ENCODE data around the gene CAP1. TPM values are rescaled to one million over a fixed set of nuclear protein-coding genes. Genes with fewer than 3 reads are reported as not detected.

The CAP1 gene
- total RNA-seq, 1 experiment from 2014 or later, result 229 TPM

DNA sequence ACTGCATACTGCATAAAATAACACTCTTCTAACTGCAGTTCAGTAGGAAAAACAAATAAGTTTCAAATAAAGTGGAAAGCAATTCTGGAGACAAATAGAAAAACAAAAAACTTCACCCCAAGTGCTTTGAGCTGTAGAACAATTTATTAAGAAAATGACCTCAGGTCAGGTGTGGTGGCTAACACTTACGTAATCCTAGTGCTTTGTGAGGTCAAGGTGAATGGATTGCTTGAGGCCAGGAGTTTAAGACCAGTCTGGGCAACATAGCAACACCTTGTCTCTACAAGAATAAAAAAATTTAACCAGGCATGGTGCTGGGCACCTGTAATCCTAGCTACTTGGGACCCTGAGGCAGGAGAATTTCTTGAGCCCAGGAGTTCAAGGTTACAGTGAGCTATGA, 61.5 kb downstream of the CAP1 start:
- no peak overlapping the region for H3K9ac ChIP-seq (ENCODE audit: low read length)
- H3K4me1 ChIP-seq (ENCODE audit: low read length), result peaks cover 7% of the 10 kb centered on the region
- H2AFZ ChIP-seq (ENCODE audit: low read length), result peak overlapping the region; percentile 43; the same call in 1 of the 2 replicates
- no peaks in the 10 kb centered on the region for H3K79me2 ChIP-seq (ENCODE audit: low read length)
- no peak overlapping the region for H3K4me3 ChIP-seq (ENCODE audit: low read length)
- H3K9me3 ChIP-seq (ENCODE audit: low read length), result peaks cover 4% of the 10 kb centered on the region; the same call in 1 of the 2 replicates
- H4K20me1 ChIP-seq (ENCODE audit: insufficient read depth, low read depth, low read length), result no peaks in the 10 kb centered on the region
- no peak for DNase-seq
- H3K4me2 ChIP-seq (ENCODE audit: low read depth, low read length, poor library complexity, severe bottlenecking), result no peak overlapping the region
- no peaks in the 10 kb centered on the region for H3K36me3 ChIP-seq (ENCODE audit: insufficient read depth, low read length)
- H3K27ac ChIP-seq (ENCODE audit: low read length), result no peak overlapping the region
- peaks cover 4% of the 10 kb centered on the region; the same call in 1 of the 2 replicates for H3K27me3 ChIP-seq (ENCODE audit: low read length)
- no peaks in the 10 kb centered on the region for H3K9me2 ChIP-seq (replicated peaks; ENCODE audit: insufficient read depth, low read length)

DNA sequence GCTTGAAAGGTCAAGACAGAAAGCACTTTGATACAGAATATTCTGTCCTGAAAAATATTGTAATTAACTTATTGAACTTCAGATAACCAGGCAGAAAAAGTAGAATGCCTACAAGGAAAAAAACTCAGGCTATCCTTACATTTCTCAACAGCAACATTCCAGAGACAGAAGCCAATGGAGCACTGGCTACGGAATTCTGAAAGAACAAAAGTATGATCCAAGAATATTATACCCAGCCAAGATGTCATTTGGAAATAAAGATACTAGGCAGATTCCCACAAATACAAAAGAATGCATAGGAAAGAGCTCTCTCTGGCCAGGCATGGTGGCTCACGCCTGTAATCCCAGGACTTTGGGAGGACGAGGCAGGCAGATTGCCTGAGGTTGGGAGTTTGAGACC, 62.4 kb downstream of the CAP1 start:
- Histone ChIP-seq H3K27ac (ENCODE audit: low read length) (no peak overlapping the region), H2AFZ (ENCODE audit: low read length) (no peak overlapping the region), H3K4me1 (ENCODE audit: low read length) (peaks cover under 1% of the 10 kb centered on the region; the same call in 1 of the 2 replicates), H3K36me3 (ENCODE audit: insufficient read depth, low read length) (no peaks in the 10 kb centered on the region), H4K20me1 (ENCODE audit: insufficient read depth, low read depth, low read length) (no peaks in the 10 kb centered on the region), H3K4me2 (ENCODE audit: low read depth, low read length, poor library complexity, severe bottlenecking) (no peak overlapping the region), H3K9me2 (replicated peaks; ENCODE audit: insufficient read depth, low read length) (no peaks in the 10 kb centered on the region), H3K9me3 (ENCODE audit: low read length) (peaks cover 4% of the 10 kb centered on the region; the same call in 1 of the 2 replicates), H3K79me2 (ENCODE audit: low read length) (no peaks in the 10 kb centered on the region), H3K9ac (ENCODE audit: low read length) (no peak overlapping the region), H3K4me3 (ENCODE audit: low read length) (no peak overlapping the region), H3K27me3 (ENCODE audit: low read length) (peaks cover 4% of the 10 kb centered on the region; the same call in 1 of the 2 replicates)
- DNase-seq, result no peak

DNA sequence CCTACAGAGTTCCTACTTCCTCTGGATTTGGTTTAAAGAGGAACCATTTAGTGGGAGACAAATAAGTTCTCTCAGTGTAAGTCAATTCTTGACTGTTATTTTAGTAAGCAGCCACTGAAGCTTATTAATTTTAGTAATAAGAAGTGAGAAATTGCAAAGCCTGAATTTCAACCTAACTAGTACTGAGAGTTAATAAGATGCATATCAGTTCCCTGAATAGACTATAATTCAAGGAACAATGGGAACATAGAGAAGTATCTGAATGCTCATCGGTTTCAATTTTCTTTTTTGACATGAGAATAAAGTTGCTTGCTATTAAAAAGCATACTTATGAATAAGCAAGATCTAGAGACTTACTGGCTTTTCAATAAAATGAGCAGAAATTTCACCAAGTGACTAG, 64.5 kb downstream of the CAP1 start:
- Histone ChIP-seq H3K4me2 (ENCODE audit: low read depth, low read length, poor library complexity, severe bottlenecking) (no peak overlapping the region), H3K36me3 (ENCODE audit: insufficient read depth, low read length) (no peaks in the 10 kb centered on the region), H3K4me3 (ENCODE audit: low read length) (no peak overlapping the region), H4K20me1 (ENCODE audit: insufficient read depth, low read depth, low read length) (no peaks in the 10 kb centered on the region), H3K27me3 (ENCODE audit: low read length) (peaks cover 4% of the 10 kb centered on the region; the same call in 1 of the 2 replicates), H3K9ac (ENCODE audit: low read length) (no peak overlapping the region), H2AFZ (ENCODE audit: low read length) (no peak overlapping the region), H3K4me1 (ENCODE audit: low read length) (no peaks in the 10 kb centered on the region), H3K9me3 (ENCODE audit: low read length) (peaks cover 4% of the 10 kb centered on the region), H3K79me2 (ENCODE audit: low read length) (no peaks in the 10 kb centered on the region), H3K27ac (ENCODE audit: low read length) (no peak overlapping the region), H3K9me2 (replicated peaks; ENCODE audit: insufficient read depth, low read length) (no peaks in the 10 kb centered on the region)
- DNase-seq, result no peak

DNA sequence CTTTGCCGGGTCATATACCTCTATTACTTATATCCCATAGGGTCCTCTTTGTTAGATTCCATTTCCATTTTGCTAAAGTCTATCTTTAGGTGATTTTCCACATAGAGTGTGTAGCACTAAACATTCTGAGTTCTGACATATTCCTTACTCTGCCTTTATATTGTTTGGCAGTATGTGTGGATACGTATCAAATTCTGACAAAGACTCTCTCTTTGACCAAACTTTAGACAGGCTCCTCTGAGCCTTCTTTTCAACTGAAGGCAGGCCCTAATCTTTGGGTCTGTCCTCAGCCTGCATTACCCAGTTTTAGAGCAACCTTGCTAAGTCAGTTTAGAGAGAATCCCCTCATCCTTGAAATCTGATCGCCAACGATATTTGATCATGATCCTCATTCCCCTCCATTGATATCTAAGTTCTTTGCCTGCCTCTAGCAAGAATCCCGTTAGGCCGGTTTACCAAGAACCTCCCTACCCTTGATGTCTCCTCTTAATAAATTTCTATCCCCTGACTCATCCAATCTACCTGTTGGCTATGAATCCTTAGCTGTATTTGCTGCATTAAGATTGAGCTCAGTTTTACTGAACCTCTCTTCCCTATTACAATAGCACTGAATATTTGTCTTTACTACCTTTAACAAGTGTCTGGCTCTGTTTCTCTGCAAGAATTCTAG, 66.9 kb downstream of the CAP1 start:
- Histone ChIP-seq H2AFZ (ENCODE audit: low read length) (no peak overlapping the region), H3K27me3 (ENCODE audit: low read length) (peaks cover 4% of the 10 kb centered on the region; the same call in 1 of the 2 replicates), H3K27ac (ENCODE audit: low read length) (no peak overlapping the region), H3K9me3 (ENCODE audit: low read length) (peaks cover 11% of the 10 kb centered on the region), H4K20me1 (ENCODE audit: insufficient read depth, low read depth, low read length) (no peaks in the 10 kb centered on the region), H3K9me2 (replicated peaks; ENCODE audit: insufficient read depth, low read length) (no peaks in the 10 kb centered on the region), H3K9ac (ENCODE audit: low read length) (no peak overlapping the region), H3K4me3 (ENCODE audit: low read length) (no peak overlapping the region), H3K36me3 (ENCODE audit: insufficient read depth, low read length) (no peaks in the 10 kb centered on the region), H3K79me2 (ENCODE audit: low read length) (no peaks in the 10 kb centered on the region), H3K4me2 (ENCODE audit: low read depth, low read length, poor library complexity, severe bottlenecking) (no peak overlapping the region), H3K4me1 (ENCODE audit: low read length) (no peaks in the 10 kb centered on the region)
- DNase-seq, result no peak

DNA sequence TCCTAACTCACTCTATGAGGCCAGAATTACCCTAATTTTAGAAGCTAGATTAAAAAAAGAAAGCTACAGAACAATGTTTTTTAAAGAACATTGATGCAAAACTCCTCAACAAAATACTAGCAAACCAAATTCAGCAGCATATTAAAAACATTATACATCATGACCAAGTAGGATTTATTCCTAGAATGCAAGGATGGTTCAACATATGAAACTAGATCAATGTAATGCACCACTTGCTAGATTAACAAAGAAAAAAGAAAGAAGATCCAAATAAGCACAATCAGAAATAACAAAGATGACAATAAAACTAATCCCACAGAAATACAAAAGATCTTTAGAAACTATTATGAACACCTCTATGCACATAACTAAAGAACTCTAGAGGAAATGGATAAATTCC, 69.9 kb downstream of the CAP1 start:
- H4K20me1 ChIP-seq (ENCODE audit: insufficient read depth, low read depth, low read length), result no peaks in the 10 kb centered on the region
- no peak overlapping the region for H3K9ac ChIP-seq (ENCODE audit: low read length)
- peaks cover 7% of the 10 kb centered on the region for H3K4me1 ChIP-seq (ENCODE audit: low read length)
- no peak for DNase-seq
- no peak overlapping the region for H3K27ac ChIP-seq (ENCODE audit: low read length)
- H3K27me3 ChIP-seq (ENCODE audit: low read length), result no peaks in the 10 kb centered on the region
- H3K79me2 ChIP-seq (ENCODE audit: low read length), result no peaks in the 10 kb centered on the region
- H3K4me3 ChIP-seq (ENCODE audit: low read length), result no peak overlapping the region
- peaks cover 10% of the 10 kb centered on the region for H3K9me3 ChIP-seq (ENCODE audit: low read length)
- H3K9me2 ChIP-seq (replicated peaks; ENCODE audit: insufficient read depth, low read length), result no peaks in the 10 kb centered on the region
- no peaks in the 10 kb centered on the region for H3K36me3 ChIP-seq (ENCODE audit: insufficient read depth, low read length)
- H3K4me2 ChIP-seq (ENCODE audit: low read depth, low read length, poor library complexity, severe bottlenecking), result no peak overlapping the region
- H2AFZ ChIP-seq (ENCODE audit: low read length), result no peak overlapping the region

DNA sequence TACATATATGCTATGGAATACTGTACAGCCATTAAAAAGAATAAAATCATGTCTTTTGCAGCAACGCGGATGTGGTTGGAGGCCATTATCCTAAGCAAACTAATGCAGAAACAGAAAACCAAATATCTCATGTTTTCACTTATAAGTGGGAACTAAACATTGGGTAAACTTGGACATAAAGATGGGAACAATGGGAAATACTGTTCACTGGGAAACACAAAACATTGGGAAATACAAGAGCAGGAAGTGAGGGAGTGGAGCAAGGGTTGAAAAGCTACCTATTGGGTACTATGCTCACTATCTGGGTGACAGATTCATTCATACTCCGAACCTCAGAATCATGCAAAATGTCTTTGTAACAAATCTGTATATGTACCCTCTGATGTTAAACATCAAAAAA, 73.9 kb downstream of the CAP1 start:
- no peak for DNase-seq
- Histone ChIP-seq H3K9me3 (ENCODE audit: low read length) (peaks cover 10% of the 10 kb centered on the region), H4K20me1 (ENCODE audit: insufficient read depth, low read depth, low read length) (no peaks in the 10 kb centered on the region), H3K4me1 (ENCODE audit: low read length) (peaks cover 21% of the 10 kb centered on the region), H3K9ac (ENCODE audit: low read length) (no peak overlapping the region), H3K9me2 (replicated peaks; ENCODE audit: insufficient read depth, low read length) (no peaks in the 10 kb centered on the region), H3K4me2 (ENCODE audit: low read depth, low read length, poor library complexity, severe bottlenecking) (no peak overlapping the region), H2AFZ (ENCODE audit: low read length) (no peak overlapping the region), H3K36me3 (ENCODE audit: insufficient read depth, low read length) (no peaks in the 10 kb centered on the region), H3K79me2 (ENCODE audit: low read length) (no peaks in the 10 kb centered on the region), H3K27ac (ENCODE audit: low read length) (no peak overlapping the region), H3K27me3 (ENCODE audit: low read length) (no peaks in the 10 kb centered on the region), H3K4me3 (ENCODE audit: low read length) (no peak overlapping the region)

DNA sequence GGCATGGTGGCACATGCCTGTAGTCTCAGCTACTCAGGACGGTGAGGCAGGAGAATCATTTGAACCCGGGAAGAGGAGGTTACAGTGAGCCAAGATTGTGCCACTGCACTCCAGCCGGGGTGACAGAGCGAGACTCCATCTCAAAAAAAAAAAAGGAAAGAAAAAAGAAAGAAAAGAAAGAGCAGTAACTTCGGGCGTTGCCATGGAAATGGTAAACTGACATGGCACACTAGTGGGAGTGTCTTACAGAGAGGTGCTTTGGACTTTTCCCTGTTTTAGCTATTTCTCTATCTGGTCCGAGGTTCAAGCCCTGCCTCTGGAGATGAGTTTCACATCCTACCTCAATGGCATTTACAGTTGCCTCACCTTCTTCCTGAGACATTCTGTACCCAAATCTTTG, 79.6 kb downstream of the CAP1 start:
- Histone ChIP-seq H4K20me1 (ENCODE audit: insufficient read depth, low read depth, low read length) (no peaks in the 10 kb centered on the region), H3K4me3 (ENCODE audit: low read length) (no peak overlapping the region), H3K36me3 (ENCODE audit: insufficient read depth, low read length) (no peaks in the 10 kb centered on the region), H3K27me3 (ENCODE audit: low read length) (no peaks in the 10 kb centered on the region), H3K79me2 (ENCODE audit: low read length) (no peaks in the 10 kb centered on the region), H3K4me2 (ENCODE audit: low read depth, low read length, poor library complexity, severe bottlenecking) (no peak overlapping the region), H3K27ac (ENCODE audit: low read length) (no peak overlapping the region), H3K9me3 (ENCODE audit: low read length) (no peaks in the 10 kb centered on the region), H3K4me1 (ENCODE audit: low read length) (peaks cover 17% of the 10 kb centered on the region), H3K9ac (ENCODE audit: low read length) (no peak overlapping the region), H2AFZ (ENCODE audit: low read length) (no peak overlapping the region), H3K9me2 (replicated peaks; ENCODE audit: insufficient read depth, low read length) (no peaks in the 10 kb centered on the region)
- no peak for DNase-seq

All from Karpas-422 (cell line).